Adrenal gland (tissue), 12 donors: ENCODE measurements around the gene RAVER1. TPM values are rescaled to one million over a fixed set of nuclear protein-coding genes. Genes with fewer than 3 reads are reported as not detected.

ENCODE experiments used
- DNase-seq, 7 donors: peaks; one replicate each; pipeline ENCODE4 v3.0.0-alpha.2; 2019 to 2020
- H3K27ac ChIP-seq, 5 donors: fragments of 200-600 bp; sonication (generic) in 4 of 5; 1 replicate in 3 of 5; 2 replicates in 2 of 5; pipeline versions ENCODE4 v1.5.1 to v1.8.0; 2016 to 2020; ENCODE audit warnings: mild to moderate bottlenecking in 1 of 5
- H3K27me3 ChIP-seq: fragments of 200-600 bp; 2 replicates; pipeline ENCODE4 v1.8.0; 2021
- H3K36me3 ChIP-seq, 2 donors: fragments of 200-600 bp; replicated peaks in 1 of 2; 1 replicate in 1 of 2; 2 replicates in 1 of 2; pipeline versions ENCODE4 v1.5.1 to v1.8.0; 2018 to 2022
- H3K4me1 ChIP-seq, 2 donors: fragments of 200-600 bp; replicated peaks in 1 of 2; 1 replicate in 1 of 2; 2 replicates in 1 of 2; pipeline versions ENCODE4 v1.5.1 to v1.8.0; 2018 to 2021
- H3K4me3 ChIP-seq, 4 donors: fragments of 200-600 bp; sonication (generic) in 3 of 4; one replicate each; pipeline ENCODE4 v1.5.1; 2016 to 2018
- H3K9me3 ChIP-seq, 3 donors: fragments of 200-600 bp; sonication (generic) in 1 of 3; replicated peaks in 1 of 3; 1 replicate in 2 of 3; 2 replicates in 1 of 3; pipeline versions ENCODE4 v1.5.1 to v1.8.0; 2016 to 2021
- CTCF ChIP-seq, 6 experiments: fragments of 450-650 bp in 4 of 6; fragments of 200-600 bp in 2 of 6; sonication (generic) in 1 of 6; IDR thresholded peaks; 1 replicate in 5 of 6; 2 replicates in 1 of 6; pipeline versions ENCODE4 v1.5.1 to v1.8.0; 2016 to 2021; ENCODE audit warnings: antibody characterized with exemption in 6 of 6, mild to moderate bottlenecking in 2 of 6, moderate library complexity in 1 of 6
- POLR2A ChIP-seq, 2 donors: fragments of 450-650 bp; IDR thresholded peaks; one replicate each; pipeline ENCODE4 v1.6.1; 2017; ENCODE audit warnings: antibody characterized with exemption in 2 of 2, mild to moderate bottlenecking in 2 of 2, moderate library complexity in 1 of 2
- WGBS, 4 donors: extraction: QIAGEN DNeasy Blood & Tissue Kit in 2 of 4; methylation state at CpG; one replicate each; pipeline versions ENCODE4 v1.1.5 to v1.1.7; 2013 to 2017; 5-methylcytosine and 5-hydroxymethylcytosine counted together
- intact Hi-C, 2 donors: fragments of 100-400 bp; cut with DNase I; formaldehyde crosslinking; loops; one replicate each; pipeline versions ENCODE4 v1.14.1 to v1.15.0; 2022 to 2023
- polyA plus RNA-seq, 3 donors: library from polyadenylated mRNA; stranded (reverse); fragments of 200-250 nt in 2 of 3; fragments of 350-450 nt in 1 of 3; fragmentation: Illumina TruSeq in 1 of 3; extraction: RNeasy Lipid Tissue Mini Kit (QIAGEN cat#74804) in 1 of 3; gene quantifications; one replicate each; pipeline ENCODE4 v1.2.3, GENCODE V29; 2013 to 2014
- total RNA-seq, 9 donors: library from RNA; depleted of rRNA in 4 of 9; stranded (reverse); fragments of >200 nt in 4 of 9; fragments of 120-200 nt in 1 of 9; fragmentation: NEBNext Ultra II Directional in 1 of 9; extraction: Animal tissue kit (Norgen Biotek cat#: 25700) in 1 of 9; gene quantifications; one replicate each; pipeline versions ENCODE4 v1.1.0 to v1.2.4, GENCODE V29; 2013 to 2023
- donor health status: healthy with polysubstance abuse.
- donor health status: Bipolar disorder and iron deficiency.
- donor health status: DM: yes; HTN: yes; CAD: no.
- donor health status: DM: no; HTN: no; CAD: no.
- donor health status: DM: no; HTN: no; CAD: no.
- donor health status: DM: yes; HTN: yes; CAD: no.

Gene RAVER1
- total and polyA plus RNA-seq, 12 donors: 4.1 to 42.7 (median 27.0) TPM

GRCh38 chr19:10335352-10335985 lies 2.1 kb upstream of the RAVER1 start:
- DNase-seq: no peak
- Histone ChIP-seq H3K36me3 (peaks cover 0 to under 1% of the 10 kb centered on the region in 2 donors), H3K4me3 (no peak overlapping the region), H3K27me3 (no peaks in the 10 kb centered on the region), H3K27ac (peak overlapping the region in 1 of 5 donors; percentile 94), H3K4me1 (peaks cover 13 to 17% of the 10 kb centered on the region in 2 donors), H3K9me3 (no peaks in the 10 kb centered on the region)
- 57 to 77% (median 66%) methylated on average over 5 to 26 of the region's 26 CpGs for WGBS, 4 donors
- TF ChIP-seq POLR2A (IDR thresholded peaks at IDR 0.05): no peak
- TF ChIP-seq CTCF (IDR thresholded peaks at IDR 0.05): no peak
- intact Hi-C loops: loop anchor here in 1 of 2 donors (5.0 kb wide), 1 partner anchor 57 kb away; no protein-coding TSS in a partner anchor

- no peaks in the 10 kb centered on the region for H3K9me3 ChIP-seq
- peaks cover 0 to 6% of the 10 kb centered on the region in 2 donors for H3K36me3 ChIP-seq
- peak overlapping the region; percentile 39 to 94 (median 85) for H3K27ac ChIP-seq
- no peaks in the 10 kb centered on the region for H3K27me3 ChIP-seq
- intact Hi-C loops: loop anchor here in 1 of 2 donors (5.0 kb wide), 1 partner anchor 58 kb away; no protein-coding TSS in a partner anchor
- DNase-seq: peak; percentile 95 to 97 (median 97)
- peak overlapping the region in 3 of 4 donors; percentile 25 to 84 (median 62) for H3K4me3 ChIP-seq
- WGBS, 4 donors: 7 to 27% (median 17%) methylated on average over 10 to 59 of the region's 59 CpGs
- peaks cover 13 to 17% of the 10 kb centered on the region in 2 donors for H3K4me1 ChIP-seq
- TF ChIP-seq CTCF (IDR thresholded peaks at IDR 0.05) (peak in 1 of 6 experiments; percentile 11), POLR2A (IDR thresholded peaks at IDR 0.05) (peak in 1 of 2 donors; percentile 85)
Measured at GRCh38 chr19:10334588-10335351, 1.4 kb upstream of the RAVER1 start.

- Histone ChIP-seq H3K9me3 (no peaks in the 10 kb centered on the region), H3K36me3 (peaks cover 0 to 14% of the 10 kb centered on the region in 2 donors), H3K4me3 (peak overlapping the region in 3 of 4 donors; percentile 25 to 84 (median 62)), H3K27ac (peak overlapping the region; percentile 39 to 94 (median 85)), H3K4me1 (peaks cover 13 to 17% of the 10 kb centered on the region in 2 donors), H3K27me3 (no peaks in the 10 kb centered on the region)
- TF ChIP-seq CTCF (IDR thresholded peaks at IDR 0.05) (no peak), POLR2A (IDR thresholded peaks at IDR 0.05) (no peak)
- DNase-seq: peak in 2 of 7 donors; percentile 27 to 56
- intact Hi-C loops: no loop called here
- WGBS, 4 donors: 13 to 22% (median 16%) methylated on average over 20 to 44 of the region's 44 CpGs
Measured at GRCh38 chr19:10333758-10334587, 644 bp upstream of the RAVER1 start.
